D721Med (cell line): ENCODE data around the gene FAM180A.
A peak's percentile ranks its signal among the peaks of the same experiment; 100 is the strongest.

ENCODE experiments used
- DNase-seq: peaks from one replicate; pipeline ENCODE4 v3.0.0; 2011; ENCODE audit warnings: low spot score; ENCODE audit not compliant: insufficient read length
- FAIRE-seq: peaks from 2 replicates; lab custom pipeline; 2011; peaks lifted over from hg19 to GRCh38; lab: Jason Lieb, UNC
- CTCF ChIP-seq: IDR thresholded peaks from 2 replicates; pipeline ENCODE4 v1.5.1; 2012; ENCODE audit warnings: mild to moderate bottlenecking, control low read depth; ENCODE audit not compliant: insufficient read depth; ENCODE audit errors: missing control alignments

Gene FAM180A

DNA sequence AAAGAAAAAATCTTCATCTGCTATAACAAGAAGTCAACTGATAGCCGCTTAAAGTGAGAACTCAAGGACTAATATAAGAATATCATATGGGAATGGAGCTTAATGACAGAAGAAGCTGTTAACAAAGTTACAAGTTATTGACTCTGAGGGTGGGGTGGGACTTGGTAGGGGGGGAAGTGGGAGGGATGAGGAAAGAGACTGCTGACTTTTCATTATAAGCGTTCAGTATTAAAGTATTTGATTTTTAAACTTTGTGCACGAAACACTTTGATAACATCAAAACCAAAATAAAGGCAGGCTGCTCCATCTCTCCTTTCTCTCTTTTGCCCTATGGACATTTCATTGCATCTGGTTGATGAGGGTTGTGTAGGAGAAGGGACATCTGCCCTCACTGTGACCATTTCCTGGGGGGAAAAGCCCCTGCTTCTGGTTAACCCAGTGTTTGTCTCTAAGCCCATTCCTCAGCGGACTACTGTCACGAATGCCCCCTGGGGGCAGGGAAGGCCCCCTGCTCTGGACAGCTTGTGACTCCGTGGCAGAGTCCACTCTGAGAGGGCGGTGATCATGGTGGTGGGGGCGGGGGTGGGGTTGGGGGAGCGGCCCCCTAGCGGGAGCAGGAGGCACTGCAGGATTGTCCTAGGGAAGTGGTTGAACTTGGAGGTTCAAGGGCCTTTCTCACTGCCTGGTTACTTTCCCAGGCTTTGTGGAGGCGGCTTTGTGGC, 38.0 kb downstream of the FAM180A start:
- no peak for FAIRE-seq
- DNase-seq = no peak
- peak; percentile 34 for TF ChIP-seq CTCF

- no peak for DNase-seq
- no peak for TF ChIP-seq CTCF
- FAIRE-seq = no peak
Measured at GRCh38 chr7:135709508-135709907, 39.1 kb downstream of the FAM180A start.

DNA sequence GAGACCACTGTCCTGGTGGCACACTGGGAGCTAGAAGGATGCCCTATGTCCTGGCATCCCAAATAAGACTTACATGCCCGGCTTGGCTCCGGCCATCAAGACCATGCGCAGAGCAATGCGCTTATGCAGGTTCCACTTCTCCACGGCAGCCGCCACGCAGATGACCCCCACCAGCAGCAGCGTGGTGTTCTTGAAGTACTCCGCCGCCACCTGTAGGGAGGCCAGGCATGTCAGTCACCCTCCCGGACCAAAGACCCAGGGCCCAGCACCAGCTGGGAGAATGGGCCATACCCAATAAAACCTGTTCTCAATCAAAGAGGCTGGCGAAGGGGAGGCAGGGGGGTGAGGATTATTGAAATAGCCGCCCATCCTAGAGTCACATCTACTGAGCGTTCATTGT, 40.6 kb downstream of the FAM180A start:
- no peak for FAIRE-seq
- DNase-seq = no peak
- no peak for TF ChIP-seq CTCF

DNA sequence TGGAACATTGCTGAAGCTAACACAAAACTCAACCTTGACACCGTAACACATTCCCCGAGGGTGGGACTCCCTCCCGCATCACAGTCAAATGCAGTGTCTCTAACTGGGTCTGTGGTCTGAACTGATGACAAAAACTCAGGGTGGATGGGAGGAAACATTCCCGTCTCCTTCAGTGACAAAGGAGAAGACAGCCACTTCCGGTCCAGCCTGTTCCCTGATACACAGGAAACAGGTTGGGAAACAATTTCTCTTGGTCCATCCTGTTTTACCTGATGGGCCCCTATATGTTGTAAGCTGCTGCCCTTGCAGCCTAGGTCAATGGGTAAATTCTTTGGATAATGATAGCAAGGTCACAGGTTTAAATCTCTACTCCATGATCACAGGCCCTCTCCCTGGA, 41.0 kb downstream of the FAM180A start:
- no peak for FAIRE-seq

GRCh38 chr7:135706858-135707569, 41.6 kb downstream of the FAM180A start:
- FAIRE-seq (no peak), DNase-seq (no peak)
- TF ChIP-seq CTCF = no peak

More for the DNA sequence above, 41.0 kb downstream of the FAM180A start:
- DNase-seq = no peak
- no peak for TF ChIP-seq CTCF

DNA sequence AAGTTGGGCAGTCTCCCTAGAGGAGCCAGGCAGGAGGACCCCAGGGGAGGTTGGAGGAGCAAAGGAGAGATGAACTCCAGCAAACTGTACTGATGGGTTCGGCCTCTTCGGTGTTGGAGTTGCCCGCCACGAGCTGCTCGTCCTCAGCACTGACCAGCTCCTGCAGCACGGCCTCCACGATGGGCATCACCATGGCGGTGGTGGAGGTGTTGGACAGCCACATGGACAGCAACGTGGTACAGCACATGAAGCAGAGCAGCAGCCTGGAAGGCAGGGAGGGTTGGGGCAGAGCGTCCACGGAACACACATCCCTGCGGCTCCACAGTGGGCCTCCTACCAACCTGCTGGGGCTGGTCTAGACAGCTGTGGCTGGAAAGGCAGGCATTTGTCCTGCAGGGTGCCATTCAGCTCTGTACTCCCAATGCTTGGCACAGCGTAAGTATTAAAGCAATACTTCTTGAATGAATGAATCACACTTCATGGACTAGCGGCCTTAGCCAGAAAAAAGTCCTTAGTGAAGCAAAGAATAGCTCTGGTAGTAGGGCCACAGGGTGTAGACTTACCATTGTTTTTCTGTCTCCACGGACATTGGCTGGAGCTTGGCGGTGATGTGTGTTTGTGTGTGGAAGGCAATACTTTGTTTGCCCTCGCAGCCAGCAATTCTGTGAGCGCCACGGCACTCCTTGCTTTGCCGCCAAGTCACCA, 42.4 kb downstream of the FAM180A start:
- TF ChIP-seq CTCF = no peak
- no peak for FAIRE-seq

More for the DNA sequence above, 42.4 kb downstream of the FAM180A start:
- DNase-seq = no peak
